HAP-1 (cell line): ENCODE measurements around the gene CNPY3.
A peak's percentile ranks its signal among the peaks of the same experiment; 100 is the strongest.
"Not testable (repeated sequence)": the region's sequence is repeated elsewhere in the genome, so short reads cannot be mapped to it uniquely, and the experiment has no call there.

ENCODE experiments used
- DNase-seq, 2 experiments: peaks; one replicate each; pipeline ENCODE4 v3.0.0-alpha.2; 2016 to 2020; ENCODE audit warnings: low spot score in 2 of 2
- H3K27me3 ChIP-seq: fragments of 250-450 bp; sonication (Bioruptor Pico); 2 replicates; pipeline ENCODE4 v1.5.1; 2020; ENCODE audit warnings: low read depth, mild to moderate bottlenecking, moderate library complexity
- H3K36me3 ChIP-seq: fragments of 250-450 bp; sonication (Bioruptor Pico); replicated peaks from 2 replicates; pipeline ENCODE4 v1.5.1; 2020; ENCODE audit warnings: mild to moderate bottlenecking
- H3K4me1 ChIP-seq: fragments of 250-450 bp; sonication (Bioruptor Pico); 2 replicates; pipeline ENCODE4 v1.5.1; 2020; ENCODE audit warnings: mild to moderate bottlenecking
- H3K4me3 ChIP-seq: fragments of 250-450 bp; sonication (Bioruptor Pico); 2 replicates; pipeline ENCODE4 v1.5.1; 2020; ENCODE audit warnings: mild to moderate bottlenecking, moderate library complexity
- H3K9me3 ChIP-seq: fragments of 250-450 bp; sonication (Bioruptor Pico); 2 replicates; pipeline ENCODE4 v1.5.1; 2020; ENCODE audit warnings: mild to moderate bottlenecking, moderate library complexity
- in situ Hi-C: fragments of 300-500 bp; cut with MboI; formaldehyde crosslinking; loops from 3 replicates; pipeline ENCODE4 v1.14.3; 2020; ENCODE audit warnings: low sequenced_read_pairs, inconsistent platforms, mixed read lengths

CNPY3 gene

GRCh38 chr6:42954405-42954804 lies 25.1 kb downstream of the CNPY3 start:
- DNase-seq, H3K4me1 ChIP-seq, H3K36me3 ChIP-seq, H3K4me3 ChIP-seq, in situ Hi-C loops, H3K27me3 ChIP-seq, H3K9me3 ChIP-seq: not testable (repeated sequence)

- DNase-seq, result no peak
- Histone ChIP-seq H3K4me1 (no peaks in the 10 kb centered on the region), H3K27me3 (no peaks in the 10 kb centered on the region), H3K4me3 (no peak overlapping the region), H3K9me3 (no peaks in the 10 kb centered on the region), H3K36me3 (peaks cover 7% of the 10 kb centered on the region)
- in situ Hi-C loops, result no loop called here
Observed at GRCh38 chr6:42958125-42958524, 28.8 kb downstream of the CNPY3 start.

GRCh38 chr6:42959917-42960242 lies 30.6 kb downstream of the CNPY3 start:
- Histone ChIP-seq H3K4me3 (no peak overlapping the region), H3K9me3 (no peaks in the 10 kb centered on the region), H3K36me3 (peaks cover 15% of the 10 kb centered on the region), H3K27me3 (no peaks in the 10 kb centered on the region), H3K4me1 (no peaks in the 10 kb centered on the region)
- DNase-seq, result no peak
- in situ Hi-C loops, result no loop called here

GRCh38 chr6:42960243-42961019 lies 31.2 kb downstream of the CNPY3 start, which contains the start of gene GNMT:
TSS of gene GNMT (plus strand) at chr6:42960754. CDS start at chr6:42960768, 14 bp downstream.
- DNase-seq, result no peak
- no peak within 1 kb of the TSS for H3K4me3 ChIP-seq

GRCh38 chr6:42961020-42961470 lies 31.8 kb downstream of the CNPY3 start:
- Histone ChIP-seq H3K4me1 (no peaks in the 10 kb centered on the region), H3K27me3 (no peaks in the 10 kb centered on the region), H3K4me3 (no peak overlapping the region), H3K36me3 (peaks cover 22% of the 10 kb centered on the region), H3K9me3 (no peaks in the 10 kb centered on the region)
- no peak for DNase-seq
- in situ Hi-C loops, result no loop called here

More at GRCh38 chr6:42960243-42961019, 31.2 kb downstream of the CNPY3 start, which contains the start of gene GNMT:
- Histone ChIP-seq H3K36me3 (peaks cover 18% of the 10 kb centered on the region), H3K27me3 (no peaks in the 10 kb centered on the region), H3K9me3 (no peaks in the 10 kb centered on the region), H3K4me1 (no peaks in the 10 kb centered on the region)
- in situ Hi-C loops, result no loop called here

- in situ Hi-C loops, result no loop called here
- no peak for DNase-seq
- Histone ChIP-seq H3K36me3 (peaks cover 27% of the 10 kb centered on the region), H3K4me3 (no peak overlapping the region), H3K27me3 (no peaks in the 10 kb centered on the region), H3K9me3 (no peaks in the 10 kb centered on the region), H3K4me1 (no peaks in the 10 kb centered on the region)
Observed at GRCh38 chr6:42962096-42962495, 32.8 kb downstream of the CNPY3 start.

GRCh38 chr6:42962502-42963178 lies 33.4 kb downstream of the CNPY3 start:
- in situ Hi-C loops, result no loop called here
- DNase-seq, result no peak

GRCh38 chr6:42963179-42963854 lies 34.0 kb downstream of the CNPY3 start:
- no peaks in the 10 kb centered on the region for H3K4me1 ChIP-seq
- no peak for DNase-seq
- peaks cover 35% of the 10 kb centered on the region for H3K36me3 ChIP-seq
- H3K4me3 ChIP-seq, result no peak overlapping the region
- no peaks in the 10 kb centered on the region for H3K9me3 ChIP-seq
- in situ Hi-C loops, result no loop called here
- H3K27me3 ChIP-seq, result no peaks in the 10 kb centered on the region

More at GRCh38 chr6:42962502-42963178, 33.4 kb downstream of the CNPY3 start:
- Histone ChIP-seq H3K36me3 (peaks cover 31% of the 10 kb centered on the region), H3K4me3 (no peak overlapping the region), H3K27me3 (no peaks in the 10 kb centered on the region), H3K4me1 (no peaks in the 10 kb centered on the region), H3K9me3 (no peaks in the 10 kb centered on the region)

- Histone ChIP-seq H3K4me1 (no peaks in the 10 kb centered on the region), H3K4me3 (no peak overlapping the region), H3K27me3 (no peaks in the 10 kb centered on the region), H3K36me3 (peaks cover 42% of the 10 kb centered on the region), H3K9me3 (no peaks in the 10 kb centered on the region)
- in situ Hi-C loops, result no loop called here
- peak; percentile 32 to 70 for DNase-seq
Observed at GRCh38 chr6:42963855-42964605, 34.8 kb downstream of the CNPY3 start.

GRCh38 chr6:42966571-42966970 lies 37.3 kb downstream of the CNPY3 start:
- Histone ChIP-seq H3K27me3 (no peaks in the 10 kb centered on the region), H3K9me3 (no peaks in the 10 kb centered on the region), H3K4me3 (no peak overlapping the region), H3K4me1 (no peaks in the 10 kb centered on the region), H3K36me3 (peaks cover 51% of the 10 kb centered on the region)
- DNase-seq, result no peak
- in situ Hi-C loops, result no loop called here

- Histone ChIP-seq H3K4me1 (no peaks in the 10 kb centered on the region), H3K27me3 (no peaks in the 10 kb centered on the region), H3K4me3 (no peak overlapping the region), H3K36me3 (peaks cover 53% of the 10 kb centered on the region), H3K9me3 (no peaks in the 10 kb centered on the region)
- DNase-seq, result no peak
- in situ Hi-C loops, result no loop called here
Observed at GRCh38 chr6:42967228-42967627, 37.9 kb downstream of the CNPY3 start.

GRCh38 chr6:42968126-42968701 lies 38.9 kb downstream of the CNPY3 start:
- Histone ChIP-seq H3K9me3 (no peaks in the 10 kb centered on the region), H3K4me1 (no peaks in the 10 kb centered on the region), H3K36me3 (peaks cover 52% of the 10 kb centered on the region), H3K4me3 (no peak overlapping the region), H3K27me3 (no peaks in the 10 kb centered on the region)
- in situ Hi-C loops, result no loop called here
- no peak for DNase-seq

GRCh38 chr6:42968783-42969182 lies 39.5 kb downstream of the CNPY3 start:
- H3K9me3 ChIP-seq, result no peaks in the 10 kb centered on the region
- no peak for DNase-seq
- in situ Hi-C loops, result no loop called here
- no peak overlapping the region for H3K4me3 ChIP-seq
- H3K4me1 ChIP-seq, result no peaks in the 10 kb centered on the region
- H3K36me3 ChIP-seq, result peaks cover 57% of the 10 kb centered on the region
- no peaks in the 10 kb centered on the region for H3K27me3 ChIP-seq
